ELR (cell line): ENCODE results near the gene LRRC75B.
"Not testable (repeated sequence)": the region's sequence is repeated elsewhere in the genome, so short reads cannot be mapped to it uniquely, and the experiment has no call there.

Experiments used
- DNase-seq: peaks from one replicate; pipeline ENCODE4 v3.0.0-alpha.2; 2015; ENCODE audit warnings: low read depth

The LRRC75B gene, protein sequence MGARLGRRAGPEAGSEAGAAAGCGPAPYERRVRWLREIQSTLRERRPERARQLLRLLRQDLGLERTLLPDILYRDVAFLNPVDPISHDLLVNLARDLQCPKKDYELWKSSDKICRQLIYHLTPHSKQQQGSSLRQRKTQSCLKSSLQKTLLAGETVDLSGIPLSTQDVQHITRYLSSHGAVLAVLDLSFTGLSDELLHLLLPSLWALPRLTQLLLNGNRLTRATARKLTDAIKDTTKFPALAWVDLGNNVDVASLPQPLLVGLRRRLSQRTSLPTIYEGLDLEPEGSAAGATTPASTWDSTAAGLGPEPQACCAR

DNA sequence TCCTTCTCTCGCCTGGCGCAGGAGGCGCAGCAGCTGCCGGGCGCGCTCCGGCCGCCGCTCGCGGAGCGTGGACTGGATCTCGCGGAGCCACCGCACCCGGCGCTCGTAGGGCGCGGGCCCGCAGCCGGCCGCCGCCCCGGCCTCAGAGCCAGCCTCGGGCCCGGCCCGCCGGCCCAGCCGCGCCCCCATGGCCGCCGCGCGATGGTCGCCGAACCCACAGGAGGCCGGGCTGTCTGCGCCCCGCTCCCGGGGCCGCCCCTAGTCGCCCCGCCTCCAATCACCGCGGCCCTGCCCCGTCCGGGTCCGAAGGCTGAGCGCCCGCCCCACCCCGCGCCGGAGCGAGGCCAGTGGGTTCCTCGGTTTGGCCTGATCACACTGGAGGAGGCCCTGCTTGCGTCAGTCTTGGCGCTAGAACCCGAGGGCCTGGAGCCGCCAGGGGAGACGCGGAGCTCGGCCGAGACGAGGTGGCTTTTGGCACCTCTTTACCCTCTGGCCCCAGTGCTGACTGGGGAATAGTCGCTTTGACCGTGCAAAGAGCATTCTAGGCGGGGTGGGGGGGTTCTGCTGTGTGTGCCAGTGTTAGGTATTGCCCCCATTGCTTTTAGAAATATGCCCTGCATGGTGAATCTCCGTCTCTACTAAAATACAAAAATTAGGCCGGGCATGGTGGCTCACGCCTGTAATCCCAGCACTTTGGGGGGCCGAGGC, at the start of gene LRRC75B:
Gene LRRC75B, minus strand, starts transcription at position 223 of the 708 bp plus-strand sequence. Its CDS starts 34 bp downstream, at position 189.
- DNase-seq = peak; percentile 90

- DNase-seq = not testable (repeated sequence)
These were observed 49.4 kb upstream of the LRRC75B start for GRCh38 chr22:24642307-24642706.

GRCh38 chr22:24636513-24636912, 43.6 kb upstream of the LRRC75B start:
- not testable (repeated sequence) for DNase-seq

DNA sequence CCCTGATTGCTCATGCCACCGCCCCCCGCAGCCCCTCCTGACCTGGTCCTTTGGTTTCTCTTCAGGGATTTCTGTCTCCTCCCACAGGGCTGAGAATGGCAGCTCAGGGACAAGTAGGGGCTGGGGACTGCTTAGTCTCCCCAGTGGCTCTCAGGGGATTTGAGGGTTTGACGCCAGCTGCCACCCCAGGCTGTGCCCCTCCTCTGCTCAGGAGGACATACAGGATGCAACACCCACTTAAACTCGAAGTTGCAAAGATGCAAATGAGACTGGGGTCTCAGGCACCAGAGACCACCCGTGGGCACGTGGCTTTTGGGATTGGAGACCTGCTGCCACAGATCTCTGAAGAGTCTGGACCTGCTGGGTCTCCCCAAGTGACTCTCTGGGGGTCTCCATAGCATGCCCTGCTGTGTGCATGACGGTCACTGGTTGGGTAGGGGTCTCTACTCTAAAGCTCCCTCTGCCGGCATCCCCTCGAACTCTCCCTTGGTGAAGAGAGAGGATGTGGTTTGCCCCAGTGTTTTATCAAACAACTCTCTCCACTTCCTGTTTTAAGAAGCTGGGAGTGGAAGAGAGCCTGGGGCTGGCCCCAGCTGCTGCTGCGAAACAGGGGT, 42.0 kb upstream of the LRRC75B start:
- DNase-seq = not testable (repeated sequence)

- not testable (repeated sequence) for DNase-seq
These were observed 40.6 kb upstream of the LRRC75B start for GRCh38 chr22:24633231-24634023.

- DNase-seq = not testable (repeated sequence)
These were observed 39.8 kb upstream of the LRRC75B start for GRCh38 chr22:24632642-24633041.

GRCh38 chr22:24631430-24632122, 38.7 kb upstream of the LRRC75B start:
- DNase-seq = not testable (repeated sequence)

DNA sequence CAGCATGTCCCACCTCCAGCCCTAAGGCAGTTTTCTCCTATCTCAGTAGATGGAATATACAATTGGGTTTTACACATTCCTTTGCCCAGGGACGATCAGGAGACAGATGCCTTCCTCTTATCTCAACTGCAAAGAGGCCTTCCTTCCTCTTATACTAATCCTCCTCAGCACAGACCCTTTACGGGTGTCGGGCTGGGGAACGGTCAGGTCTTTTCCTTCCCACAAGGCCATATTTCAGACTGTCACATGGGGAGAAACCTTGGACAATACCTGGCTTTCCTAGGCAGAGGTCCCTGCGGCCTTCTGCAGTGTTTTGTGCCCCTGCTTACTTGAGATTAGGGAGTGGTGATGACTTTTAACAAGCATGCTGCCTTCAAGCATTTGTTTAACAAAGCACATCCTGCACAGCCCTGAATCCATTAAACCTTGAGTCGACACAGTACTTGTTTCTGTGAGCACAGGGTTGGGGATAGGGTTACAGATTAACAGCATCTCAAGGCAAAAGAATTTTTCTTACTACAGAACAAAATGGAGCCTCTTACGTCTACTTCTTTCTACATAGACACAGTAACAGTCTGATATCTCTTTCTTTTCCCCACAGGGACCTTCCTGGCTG, 38.0 kb upstream of the LRRC75B start:
- DNase-seq = not testable (repeated sequence)

GRCh38 chr22:24629069-24629468, 36.2 kb upstream of the LRRC75B start:
- peak; percentile 58 for DNase-seq

GRCh38 chr22:24627911-24628310, 35.0 kb upstream of the LRRC75B start:
- DNase-seq = not testable (repeated sequence)

DNA sequence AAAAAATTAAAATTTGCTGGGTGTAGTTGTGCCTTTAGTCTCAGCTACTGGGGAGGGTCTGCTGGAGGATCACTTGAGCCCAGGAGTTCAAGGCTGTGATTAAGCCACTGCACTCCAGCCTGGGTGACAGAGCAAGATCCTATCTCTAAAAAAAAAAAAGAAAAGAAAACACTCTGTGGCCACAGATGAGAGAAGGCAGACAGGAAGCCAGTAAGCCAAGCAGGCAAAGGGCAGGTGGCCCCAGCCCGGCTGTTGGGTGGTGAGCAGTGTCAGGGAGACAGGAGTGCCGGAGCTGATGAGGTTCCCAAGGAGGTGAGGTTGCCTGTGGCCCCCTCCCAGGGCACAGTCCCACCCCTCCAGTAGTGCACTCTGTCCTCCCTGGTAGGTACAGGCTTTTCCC, 29.7 kb upstream of the LRRC75B start:
- DNase-seq = not testable (repeated sequence)

GRCh38 chr22:24621244-24621643, 28.4 kb upstream of the LRRC75B start:
- DNase-seq = not testable (repeated sequence)

GRCh38 chr22:24614794-24615193, 21.9 kb upstream of the LRRC75B start:
- not testable (repeated sequence) for DNase-seq

DNA sequence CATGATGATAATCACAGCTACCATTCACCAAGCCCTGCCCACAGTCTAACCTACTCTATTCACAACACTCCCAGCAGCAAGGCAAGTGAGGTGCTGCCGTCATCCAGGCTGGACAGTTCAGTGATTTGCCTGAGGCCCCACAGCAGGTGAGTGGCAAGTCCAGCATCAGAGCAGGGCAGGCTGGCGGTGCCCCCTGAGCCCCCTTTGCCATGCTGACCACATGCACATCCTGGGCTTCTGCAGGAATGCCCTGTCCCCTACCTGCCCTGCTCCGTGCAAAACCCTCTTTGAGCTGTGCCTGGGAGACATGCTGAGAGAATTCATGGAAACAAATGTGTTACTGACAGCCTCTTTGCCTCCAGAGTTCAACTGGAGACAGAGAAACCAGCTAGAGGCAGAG, 17.0 kb upstream of the LRRC75B start:
- DNase-seq = not testable (repeated sequence)

DNA sequence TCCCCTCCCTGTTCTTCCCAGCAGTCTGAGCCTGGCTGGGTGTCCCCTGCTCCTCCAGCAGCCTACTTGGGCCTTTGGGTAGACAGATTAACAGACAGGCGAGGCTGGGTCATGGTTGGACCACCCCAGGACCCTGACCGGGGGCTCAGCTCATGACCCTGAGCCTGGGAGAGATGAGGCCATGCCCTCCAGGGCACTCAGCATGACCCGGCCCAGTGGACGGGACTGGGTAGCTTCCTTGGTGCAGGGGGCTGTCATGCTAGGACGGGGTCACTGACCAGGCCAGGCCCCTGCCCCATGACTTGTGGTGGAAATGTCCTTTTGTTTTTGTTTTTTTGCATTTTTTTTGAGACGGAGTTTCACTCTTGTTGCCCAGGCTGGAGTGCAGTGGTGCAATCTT, 15.5 kb upstream of the LRRC75B start:
- DNase-seq = not testable (repeated sequence)

DNA sequence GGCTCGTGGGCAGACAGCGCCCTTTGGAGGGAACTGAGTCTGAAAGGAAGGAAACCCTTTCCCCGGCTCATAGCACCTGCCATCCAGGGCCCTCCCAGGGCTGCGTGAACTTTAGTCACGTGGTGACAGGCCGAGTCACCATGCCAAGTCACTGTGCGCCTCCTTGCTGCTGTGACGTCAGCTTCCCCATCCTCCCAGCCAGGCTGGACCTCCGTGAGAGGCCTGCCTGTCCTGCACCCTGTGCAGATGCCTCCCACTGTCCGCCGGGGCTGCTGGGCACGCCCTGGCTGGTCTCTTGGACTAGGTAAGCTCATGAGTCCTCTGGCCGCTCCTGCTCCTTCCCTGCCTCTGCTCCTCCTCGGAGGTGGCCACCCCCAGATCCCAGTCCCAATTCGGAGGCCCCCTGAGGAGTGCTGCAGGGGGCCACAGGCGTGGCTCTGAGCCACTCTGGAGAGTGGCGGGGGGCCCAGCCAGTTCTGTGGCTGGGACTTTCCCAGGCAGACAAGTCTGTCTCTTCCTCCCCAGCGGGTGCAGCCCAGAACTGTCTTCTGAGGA, 14.6 kb upstream of the LRRC75B start:
- peak; percentile 64 for DNase-seq

GRCh38 chr22:24606340-24606739, 13.5 kb upstream of the LRRC75B start:
- not testable (repeated sequence) for DNase-seq

GRCh38 chr22:24603770-24604629, 11.1 kb upstream of the LRRC75B start:
- DNase-seq = not testable (repeated sequence)
